ENCODE data around the gene CCIN.
"Not testable (repeated sequence)": the region's sequence is repeated elsewhere in the genome, so short reads cannot be mapped to it uniquely, and the experiment has no call there.

Gene CCIN

GRCh38 chr9:36147441-36148175 lies 21.6 kb upstream of the CCIN start:
- H3K4me3 ChIP-seq (ENCODE audit: low read length): no peak overlapping the region
- no peak for TF ChIP-seq ZNF274 (IDR thresholded peaks at IDR 0.05; ENCODE audit: low read depth, low read length)

- no peak for TF ChIP-seq ZNF274 (IDR thresholded peaks at IDR 0.05; ENCODE audit: low read depth, low read length)
Observed at GRCh38 chr9:36148311-36149051, 20.7 kb upstream of the CCIN start.

GRCh38 chr9:36149197-36149596 lies 20.0 kb upstream of the CCIN start:
- no peak for TF ChIP-seq ZNF274 (IDR thresholded peaks at IDR 0.05; ENCODE audit: low read depth, low read length)
- H3K4me3 ChIP-seq (ENCODE audit: low read length): no peak overlapping the region

More at GRCh38 chr9:36148311-36149051, 20.7 kb upstream of the CCIN start:
- no peak overlapping the region for H3K4me3 ChIP-seq (ENCODE audit: low read length)

- H3K4me3 ChIP-seq (ENCODE audit: low read length): no peak overlapping the region
Observed at GRCh38 chr9:36150574-36151315, 18.4 kb upstream of the CCIN start.

GRCh38 chr9:36151316-36152210 lies 17.6 kb upstream of the CCIN start:
- no peak for TF ChIP-seq ZNF274 (IDR thresholded peaks at IDR 0.05; ENCODE audit: low read depth, low read length)
- peak overlapping the region; percentile 12; the same call in 1 of the 2 replicates for H3K4me3 ChIP-seq (ENCODE audit: low read length)

More at GRCh38 chr9:36150574-36151315, 18.4 kb upstream of the CCIN start:
- TF ChIP-seq ZNF274 (IDR thresholded peaks at IDR 0.05; ENCODE audit: low read depth, low read length): no peak

- no peak for TF ChIP-seq ZNF274 (IDR thresholded peaks at IDR 0.05; ENCODE audit: low read depth, low read length)
- no peak overlapping the region; the same call in 1 of the 2 replicates for H3K4me3 ChIP-seq (ENCODE audit: low read length)
Observed at GRCh38 chr9:36152741-36153438, 16.3 kb upstream of the CCIN start.

GRCh38 chr9:36153746-36154145 lies 15.4 kb upstream of the CCIN start:
- no peak overlapping the region for H3K4me3 ChIP-seq (ENCODE audit: low read length)
- TF ChIP-seq ZNF274 (IDR thresholded peaks at IDR 0.05; ENCODE audit: low read depth, low read length): no peak

GRCh38 chr9:36154331-36154952 lies 14.7 kb upstream of the CCIN start:
- H3K4me3 ChIP-seq (ENCODE audit: low read length): no peak overlapping the region

GRCh38 chr9:36156116-36156515 lies 13.1 kb upstream of the CCIN start:
- no peak for TF ChIP-seq ZNF274 (IDR thresholded peaks at IDR 0.05; ENCODE audit: low read depth, low read length)
- no peak overlapping the region for H3K4me3 ChIP-seq (ENCODE audit: low read length)

More at GRCh38 chr9:36154331-36154952, 14.7 kb upstream of the CCIN start:
- TF ChIP-seq ZNF274 (IDR thresholded peaks at IDR 0.05; ENCODE audit: low read depth, low read length): no peak

- no peak for TF ChIP-seq ZNF274 (IDR thresholded peaks at IDR 0.05; ENCODE audit: low read depth, low read length)
- no peak overlapping the region for H3K4me3 ChIP-seq (ENCODE audit: low read length)
Observed at GRCh38 chr9:36158122-36158521, 11.1 kb upstream of the CCIN start.

GRCh38 chr9:36158917-36159316 lies 10.3 kb upstream of the CCIN start:
- no peak overlapping the region for H3K4me3 ChIP-seq (ENCODE audit: low read length)
- no peak for TF ChIP-seq ZNF274 (IDR thresholded peaks at IDR 0.05; ENCODE audit: low read depth, low read length)

GRCh38 chr9:36159509-36159908 lies 9.7 kb upstream of the CCIN start:
- not testable (repeated sequence) for H3K4me3 ChIP-seq (ENCODE audit: low read length)

GRCh38 chr9:36160126-36160525 lies 9.1 kb upstream of the CCIN start:
- not testable (repeated sequence) for H3K4me3 ChIP-seq (ENCODE audit: low read length)
